HG03060 (cell line): ENCODE measurements around the gene MEFV.
A peak's percentile ranks its signal among the peaks of the same experiment; 100 is the strongest.
"Not testable (repeated sequence)": the region's sequence is repeated elsewhere in the genome, so short reads cannot be mapped to it uniquely, and the experiment has no call there.

Experiments used
- ATAC-seq: cut with Tn5 transposase; IDR thresholded peaks from one replicate; pipeline ENCODE4 v1.9.1; 2021; ENCODE audit warnings: low read depth, moderate number of reproducible peaks; ENCODE audit not compliant: unreplicated experiment

Gene MEFV

DNA sequence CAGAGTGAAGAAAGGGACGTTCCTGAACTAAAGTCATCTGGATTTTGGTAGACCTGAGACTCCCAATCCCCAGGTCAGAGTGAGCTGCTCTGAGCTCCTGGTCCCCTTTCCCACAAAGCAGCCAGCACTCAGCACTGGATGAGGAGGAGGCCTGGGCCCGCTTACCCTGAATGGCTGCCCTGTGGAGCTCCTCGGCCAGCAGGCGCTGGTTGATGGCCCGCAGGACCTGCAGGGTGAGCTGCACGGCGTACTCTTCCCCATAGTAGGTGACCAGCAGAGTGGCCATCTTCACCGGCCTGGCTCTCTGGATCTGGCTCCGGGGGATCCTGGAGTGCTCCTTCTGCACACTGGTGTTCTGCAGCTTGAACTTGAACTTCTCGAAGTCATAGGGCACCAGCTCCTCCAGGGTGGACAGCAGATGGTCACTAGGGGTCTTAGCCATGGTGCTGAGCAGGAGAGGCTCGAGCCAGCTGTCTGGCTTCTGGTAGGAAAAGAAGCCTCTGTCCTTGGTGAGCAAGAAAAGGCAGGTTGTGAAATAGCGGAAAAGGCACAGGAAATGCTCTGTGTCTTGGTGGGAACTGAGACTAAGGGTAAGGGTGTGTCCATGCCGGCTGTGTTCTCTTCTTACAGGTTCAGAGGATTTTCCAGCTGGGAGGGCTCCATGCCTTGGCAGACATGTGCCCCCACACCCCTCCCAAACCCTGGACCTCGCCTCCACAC, at the start of gene MEFV:
Gene MEFV (minus strand): TSS at position 488 of the 720 bp plus-strand sequence. CDS start 46 bp downstream, at position 442.
- no peak for ATAC-seq

DNA sequence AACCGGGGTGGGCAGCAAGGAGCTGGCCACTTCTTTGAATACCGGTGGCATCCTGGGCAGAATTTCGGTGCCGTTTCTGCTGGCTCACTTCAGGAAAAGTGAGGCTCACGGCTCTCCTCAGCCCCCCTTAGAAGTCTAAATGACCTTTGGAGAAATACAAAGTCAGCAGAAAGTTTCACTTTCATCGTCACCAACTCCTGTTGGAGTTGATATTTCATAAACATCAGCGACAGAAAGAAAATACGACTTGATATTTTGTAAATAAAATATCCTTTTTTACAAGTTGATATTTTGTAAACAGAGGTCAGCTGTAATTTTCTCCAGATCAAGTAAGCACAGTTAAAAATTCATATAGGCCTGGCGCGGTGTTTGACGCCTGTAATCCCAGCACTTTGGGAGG, 49.6 kb upstream of the MEFV start:
- no peak for ATAC-seq

GRCh38 chr16:3305109-3306068, 49.0 kb upstream of the MEFV start, which contains the start of the genes TIGD7 and ZNF75A:
TSS of gene TIGD7 (minus strand) at chr16:3305430. CDS start at chr16:3300614, 4,816 bp downstream.
TSS of gene ZNF75A (plus strand) at chr16:3305497. CDS start at chr16:3308429, 2,932 bp downstream.
- ATAC-seq = peak; percentile 51

DNA sequence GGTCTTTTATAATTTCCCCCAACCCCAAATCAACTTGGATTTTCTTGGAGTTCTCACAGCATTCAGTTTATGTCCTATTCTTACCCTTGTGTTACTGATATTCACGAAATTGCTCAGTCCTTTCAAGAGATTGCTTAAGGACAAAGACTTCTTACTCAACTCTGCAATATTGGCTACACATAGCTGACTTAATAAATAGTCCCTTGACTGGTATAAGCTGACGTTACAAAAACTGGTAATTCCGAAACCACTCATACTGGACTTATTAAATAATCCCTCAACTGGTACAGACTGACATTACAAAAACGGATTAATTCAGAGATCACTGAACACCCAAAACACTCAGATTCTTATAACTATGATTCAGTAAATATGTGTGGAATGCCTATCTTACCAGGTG, 47.9 kb upstream of the MEFV start:
- ATAC-seq = no peak

- ATAC-seq = no peak
These were observed 39.4 kb upstream of the MEFV start for GRCh38 chr16:3295783-3296182.

- no peak for ATAC-seq
These were observed 38.8 kb upstream of the MEFV start for GRCh38 chr16:3295209-3295608.

DNA sequence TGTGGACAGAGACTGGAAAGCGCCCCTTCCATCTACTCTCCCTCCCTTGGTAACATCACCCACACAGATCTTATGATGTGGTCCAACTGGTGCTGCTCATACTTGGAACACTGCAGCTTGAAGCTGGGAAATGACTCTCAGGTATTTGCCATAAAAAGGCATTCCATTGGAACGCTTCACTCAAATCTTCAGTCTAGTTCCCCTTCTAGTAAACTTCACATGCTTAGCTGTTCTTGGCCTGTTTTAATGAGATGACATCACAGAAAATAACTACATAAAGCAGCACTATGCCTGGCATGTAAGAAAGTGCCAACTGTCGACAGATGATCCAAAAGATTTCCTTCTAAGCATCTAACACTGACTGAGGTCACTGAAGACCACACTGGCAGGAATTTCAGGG, 36.2 kb upstream of the MEFV start:
- no peak for ATAC-seq

GRCh38 chr16:3289998-3290673, 33.7 kb upstream of the MEFV start:
- ATAC-seq = no peak

DNA sequence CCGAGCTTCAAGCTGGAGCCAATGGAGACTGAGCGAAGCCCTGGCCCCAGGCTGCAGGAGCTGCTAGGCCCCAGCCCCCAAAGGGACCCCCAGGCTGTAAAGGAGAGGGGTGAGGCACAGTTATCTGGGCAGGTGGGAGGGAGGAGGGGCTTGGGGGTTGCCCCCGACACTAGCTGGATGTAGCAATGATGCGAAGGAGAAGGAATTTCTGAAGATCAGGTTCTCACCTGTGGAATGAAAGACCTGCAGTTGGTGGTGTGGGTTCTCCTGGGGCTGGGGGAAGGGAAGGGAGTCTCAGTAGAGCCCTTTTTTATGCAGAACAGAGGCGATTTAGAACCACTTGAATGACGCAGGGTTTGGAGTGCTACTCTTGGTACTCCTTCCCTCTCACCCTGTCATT, 28.7 kb upstream of the MEFV start:
- no peak for ATAC-seq

DNA sequence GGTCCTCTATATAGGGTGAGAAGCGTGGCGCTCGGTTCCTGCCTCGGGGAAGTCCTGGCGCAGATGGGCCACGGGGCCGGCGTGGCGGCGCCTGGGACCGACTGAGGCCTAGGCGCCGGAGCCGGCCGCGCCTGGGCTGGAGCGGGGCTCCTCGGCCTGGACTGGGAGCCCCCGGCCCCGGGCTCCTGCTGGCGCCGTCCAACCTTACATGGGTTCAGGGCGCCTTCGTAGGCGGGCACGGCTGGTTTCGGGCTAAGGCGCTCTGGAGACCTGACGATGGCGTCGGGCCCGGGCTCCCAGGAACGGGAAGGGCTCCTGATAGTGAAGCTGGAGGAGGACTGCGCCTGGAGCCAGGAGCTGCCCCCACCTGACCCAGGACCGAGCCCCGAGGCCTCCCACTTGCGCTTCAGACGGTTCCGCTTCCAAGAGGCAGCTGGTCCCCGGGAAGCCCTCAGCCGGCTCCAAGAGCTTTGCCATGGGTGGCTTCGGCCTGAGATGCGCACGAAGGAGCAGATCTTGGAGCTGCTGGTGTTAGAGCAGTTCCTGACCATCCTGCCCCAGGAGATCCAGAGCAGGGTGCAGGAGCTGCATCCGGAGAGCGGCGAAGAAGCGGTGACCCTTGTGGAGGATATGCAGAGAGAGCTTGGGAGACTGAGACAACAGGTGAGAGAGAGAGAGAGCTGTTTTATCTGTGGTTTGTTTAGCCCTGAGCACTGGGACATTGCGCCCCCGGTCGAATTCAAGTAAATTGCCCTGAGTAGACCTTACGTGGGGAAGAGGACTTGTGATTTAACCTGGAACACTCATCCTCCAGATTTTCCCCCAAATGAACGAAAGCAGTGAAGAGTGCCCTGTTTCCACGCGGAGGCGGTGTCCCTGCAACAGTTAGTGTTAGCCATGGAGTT, 27.4 kb upstream of the MEFV start:
- ATAC-seq = no peak

GRCh38 chr16:3282730-3283542, 26.5 kb upstream of the MEFV start, which contains the start of gene ZNF263:
TSS of gene ZNF263 (plus strand) at chr16:3283491. CDS start at chr16:3283819, 328 bp downstream.
- peak; percentile 68 for ATAC-seq

DNA sequence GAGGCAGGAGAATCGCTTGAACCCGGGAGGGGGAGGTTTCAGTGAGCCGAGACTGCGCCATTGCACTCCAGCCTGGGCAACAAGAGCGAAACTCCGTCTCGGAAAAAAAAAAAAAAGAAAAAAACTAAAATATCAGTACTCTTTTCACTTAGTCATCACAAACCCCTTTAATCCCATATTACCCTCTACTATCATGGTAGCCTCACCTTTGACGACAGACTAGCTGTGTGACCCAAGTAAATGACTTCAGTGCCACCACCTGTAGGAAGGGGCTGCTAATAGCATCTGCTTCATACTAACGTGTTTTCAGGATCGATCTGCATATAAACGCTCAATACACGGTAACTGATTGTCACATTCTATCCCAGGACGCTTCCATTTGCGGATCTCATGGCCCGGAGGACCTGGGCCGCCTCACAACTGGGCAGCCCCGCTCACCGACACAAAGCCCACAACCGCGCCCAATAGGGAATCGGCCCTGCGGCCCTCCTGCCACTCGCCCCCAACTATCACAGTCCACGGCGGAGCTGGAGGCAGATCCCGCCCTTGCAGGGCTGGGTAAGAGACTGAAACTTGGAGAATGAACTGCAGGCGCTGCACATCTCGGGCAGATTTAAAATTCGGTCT, 25.8 kb upstream of the MEFV start:
- peak; percentile 8 for ATAC-seq

DNA sequence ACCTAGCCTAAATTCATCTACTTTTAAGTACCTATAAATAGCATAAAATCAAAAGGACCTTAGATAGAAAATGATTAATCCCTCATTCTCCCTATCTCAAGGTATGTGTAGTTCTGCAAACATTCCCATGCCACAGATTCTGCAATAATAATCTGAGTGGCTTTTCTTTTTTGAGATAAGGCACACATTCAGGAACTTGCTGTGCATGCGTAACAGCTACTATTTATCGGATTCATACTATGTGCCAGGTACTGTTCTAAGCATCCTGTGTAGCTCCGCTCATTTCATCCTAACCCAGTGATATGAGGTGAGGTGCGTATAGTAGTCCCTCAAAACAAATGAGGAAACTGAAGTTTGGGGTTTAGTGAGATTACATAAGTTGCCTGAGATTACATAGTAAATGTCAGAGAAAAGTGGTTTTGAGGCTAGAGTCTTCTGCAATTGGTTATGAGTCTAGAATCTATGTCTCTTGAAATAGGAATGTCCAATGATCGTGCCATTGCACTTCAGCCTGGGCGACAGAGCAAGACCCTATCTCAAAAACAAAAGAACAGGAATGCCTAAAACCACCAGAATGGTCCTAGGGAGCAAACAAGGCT, 24.9 kb upstream of the MEFV start:
- no peak for ATAC-seq

DNA sequence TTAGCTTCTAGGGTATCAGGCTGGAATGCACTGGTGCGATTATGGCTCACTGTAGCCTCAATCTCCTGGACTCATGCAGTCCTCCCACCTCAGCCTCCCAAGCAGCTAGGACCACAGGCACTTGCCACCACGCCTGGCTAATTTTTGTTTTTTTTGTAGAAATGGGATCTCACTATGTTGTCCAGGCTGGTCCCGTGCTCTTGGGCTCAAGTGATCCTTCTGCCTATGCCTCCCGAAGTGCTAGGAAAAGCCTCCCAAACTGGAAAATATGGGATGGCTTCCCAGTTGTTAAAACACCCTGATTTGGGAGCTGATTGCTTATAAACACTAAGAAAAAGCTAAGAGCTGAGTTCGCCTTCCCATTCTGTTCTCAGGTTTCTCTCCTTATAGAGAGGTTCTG, 20.2 kb upstream of the MEFV start:
- ATAC-seq = no peak

GRCh38 chr16:3274947-3275346, 18.5 kb upstream of the MEFV start:
- no peak for ATAC-seq

DNA sequence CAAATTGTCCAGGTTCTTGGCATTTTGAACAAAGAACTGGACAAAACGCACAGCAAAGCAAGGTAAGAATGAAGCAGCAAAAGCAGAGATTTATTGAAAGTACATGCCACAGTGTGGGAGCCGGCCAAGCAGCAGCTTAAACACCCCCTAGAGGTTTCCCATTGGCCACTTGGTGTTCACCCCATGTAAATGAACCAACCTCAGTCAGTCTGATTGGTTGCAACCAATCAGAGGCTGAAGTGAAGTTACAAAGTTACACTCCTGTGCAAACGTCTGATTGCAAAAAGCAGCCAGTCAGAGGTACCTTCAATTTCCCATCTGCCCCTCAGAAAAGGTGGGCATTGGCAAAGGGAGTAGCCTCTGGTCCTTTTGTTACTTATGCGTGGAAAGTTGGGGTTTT, 18.1 kb upstream of the MEFV start:
- ATAC-seq = no peak

- ATAC-seq = not testable (repeated sequence)
These were observed 14.8 kb upstream of the MEFV start for GRCh38 chr16:3271281-3271680.

DNA sequence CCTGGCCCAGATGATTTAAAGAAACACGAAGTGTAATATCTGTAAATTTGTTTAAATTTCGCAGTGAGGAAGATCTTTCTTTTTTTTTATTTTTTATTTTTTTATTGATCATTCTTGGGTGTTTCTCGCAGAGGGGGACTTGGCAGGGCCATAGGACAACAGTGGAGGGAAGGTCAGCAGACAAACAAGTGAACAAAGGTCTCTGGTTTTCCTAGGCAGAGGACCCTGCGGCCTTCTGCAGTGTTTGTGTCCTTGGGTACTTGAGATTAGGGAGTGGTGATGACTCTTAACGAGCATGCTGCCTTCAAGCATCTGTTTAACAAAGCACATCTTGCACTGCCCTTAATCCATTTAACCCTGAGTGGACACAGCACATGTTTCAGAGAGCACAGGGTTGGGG, 14.3 kb upstream of the MEFV start:
- not testable (repeated sequence) for ATAC-seq
